Upper lobe of left lung (tissue), 6 donors: ENCODE measurements around the gene NGEF. TPM values are rescaled to one million over a fixed set of nuclear protein-coding genes. Genes with fewer than 3 reads are reported as not detected.

Experiments used
- ATAC-seq, 2 donors: fragments of 200-7000 bp; cut with Tn5 transposase; one replicate each; pipeline ENCODE4 v1.9.1; 2022; ENCODE audit warnings: mild to moderate bottlenecking in 2 of 2, moderate library complexity in 2 of 2; ENCODE audit not compliant: low FRiP score in 2 of 2
- DNase-seq, 2 donors: peaks; one replicate each; pipeline ENCODE4 v3.0.0-alpha.2; 2019 to 2020
- H3K27ac ChIP-seq, 4 donors: fragments of 200-600 bp; sonication (generic); one replicate each; pipeline ENCODE4 v1.5.1; 2016 to 2019
- H3K27me3 ChIP-seq, 4 donors: fragments of 200-600 bp; sonication (generic); one replicate each; pipeline ENCODE4 v1.5.1; 2017 to 2019
- H3K36me3 ChIP-seq, 4 donors: fragments of 200-600 bp; sonication (generic); one replicate each; pipeline ENCODE4 v1.5.1; 2016 to 2019
- H3K4me1 ChIP-seq, 4 donors: fragments of 200-600 bp; sonication (generic); one replicate each; pipeline ENCODE4 v1.5.1; 2018 to 2019
- H3K4me3 ChIP-seq, 4 donors: fragments of 200-600 bp; sonication (generic); one replicate each; pipeline ENCODE4 v1.5.1; 2017 to 2019; ENCODE audit warnings: mild to moderate bottlenecking in 2 of 4, moderate library complexity in 1 of 4
- H3K9me3 ChIP-seq, 4 donors: fragments of 200-600 bp; sonication (generic); one replicate each; pipeline ENCODE4 v1.5.1; 2018 to 2019
- CTCF ChIP-seq, 6 experiments: fragments of 450-650 bp in 4 of 6; fragments of 200-600 bp in 2 of 6; sonication (generic) in 2 of 6; IDR thresholded peaks; one replicate each; pipeline ENCODE4 v1.5.1; 2016 to 2019; ENCODE audit warnings: antibody characterized with exemption in 6 of 6
- EP300 ChIP-seq, 4 donors: sonication (generic); formaldehyde crosslinking; IDR thresholded peaks; one replicate each; pipeline ENCODE4 v1.5.1; 2017; ENCODE audit warnings: antibody characterized with exemption in 4 of 4, control low read depth in 2 of 4
- POLR2A ChIP-seq, 4 donors: fragments of 450-650 bp; IDR thresholded peaks; one replicate each; pipeline ENCODE4 v1.5.1; 2016 to 2017; ENCODE audit warnings: antibody characterized with exemption in 4 of 4, mild to moderate bottlenecking in 2 of 4
- POLR2AphosphoS5 ChIP-seq, 2 donors: sonication (generic); formaldehyde crosslinking; IDR thresholded peaks; one replicate each; pipeline ENCODE4 v1.5.1; 2017; ENCODE audit warnings: antibody characterized with exemption in 2 of 2
- WGBS, 2 donors: methylation state at CpG; one replicate each; pipeline ENCODE4 v1.1.5; 2017 to 2018; 5-methylcytosine and 5-hydroxymethylcytosine counted together
- total RNA-seq, 6 donors: library from RNA; depleted of rRNA in 4 of 6; stranded (reverse); fragments of >200 nt in 4 of 6; gene quantifications; one replicate each; pipeline versions ENCODE4 v1.1.0 to v1.2.1, GENCODE V29; 2016 to 2021
- donor health status: DM: no; HTN: no; CAD: no; lungs with moderate emphysema.
- donor health status: DM: no; HTN: yes; CAD: no; lungs with severe emphysema.

NGEF gene
- total RNA-seq, 6 donors from 2014 or later: 0.29 to 6.3 (median 0.98) TPM; not detected in 1

GRCh38 chr2:233060501-233060979, 47.5 kb upstream of the NGEF start:
- TF ChIP-seq POLR2AphosphoS5 (IDR thresholded peaks at IDR 0.05) (no peak), EP300 (IDR thresholded peaks at IDR 0.05) (no peak), CTCF (IDR thresholded peaks at IDR 0.05) (no peak), POLR2A (IDR thresholded peaks at IDR 0.05) (no peak)
- DNase-seq: no peak
- H3K9me3 ChIP-seq: no peaks in the 10 kb centered on the region
- ATAC-seq: peak; percentile 2 to 25
- H3K4me3 ChIP-seq: peak overlapping the region; percentile 32 to 61 (median 52)
- no peaks in the 10 kb centered on the region for H3K36me3 ChIP-seq
- H3K4me1 ChIP-seq: peaks cover 49 to 65% (median 54%) of the 10 kb centered on the region in 4 donors
- H3K27me3 ChIP-seq: no peaks in the 10 kb centered on the region
- H3K27ac ChIP-seq: peak overlapping the region; percentile 87 to 94 (median 90)
- 70 to 79% methylated on average over 6 to 13 of the region's 13 CpGs for WGBS, 2 donors

- Histone ChIP-seq H3K4me3 (peak within 1 kb of the TSS; percentile 32 to 61 (median 52)), H3K27ac (peak within 1 kb of the TSS; percentile 87 to 94 (median 90)), H3K9me3 (no peaks in the 10 kb centered on the region), H3K27me3 (no peaks in the 10 kb centered on the region), H3K36me3 (no peaks in the 10 kb centered on the region), H3K4me1 (peaks cover 47 to 62% (median 53%) of the 10 kb centered on the region in 4 donors)
- ATAC-seq (peak; percentile 60 to 79), DNase-seq (peak; percentile 80 to 87)
- 29 to 32% methylated on average over 12 to 26 of the region's 26 CpGs for WGBS, 2 donors
- TF ChIP-seq POLR2A (IDR thresholded peaks at IDR 0.05) (peak in 1 of 4 donors; percentile 80), EP300 (IDR thresholded peaks at IDR 0.05) (no peak), CTCF (IDR thresholded peaks at IDR 0.05) (peak in 2 of 6 experiments; percentile 19 to 23), POLR2AphosphoS5 (IDR thresholded peaks at IDR 0.05) (peak; percentile 67 to 68)
Observed at GRCh38 chr2:233059797-233060500, 46.9 kb upstream of the NGEF start, which contains the start of gene INPP5D. INPP5D (plus strand) TSS chr2:233060342; CDS start chr2:233060479, 137 bp downstream.

GRCh38 chr2:233059547-233059796, 46.4 kb upstream of the NGEF start:
- Histone ChIP-seq H3K9me3 (no peaks in the 10 kb centered on the region), H3K27me3 (no peaks in the 10 kb centered on the region), H3K27ac (peak overlapping the region; percentile 87 to 94 (median 90)), H3K36me3 (no peaks in the 10 kb centered on the region), H3K4me3 (peak overlapping the region in 1 of 4 donors; percentile 56), H3K4me1 (peaks cover 42 to 57% (median 49%) of the 10 kb centered on the region in 4 donors)
- DNase-seq (no peak), ATAC-seq (no peak)
- no peak for TF ChIP-seq POLR2AphosphoS5 (IDR thresholded peaks at IDR 0.05)
- no peak for TF ChIP-seq POLR2A (IDR thresholded peaks at IDR 0.05)
- no peak for TF ChIP-seq EP300 (IDR thresholded peaks at IDR 0.05)
- no peak for TF ChIP-seq CTCF (IDR thresholded peaks at IDR 0.05)
- 42 to 87% methylated on average over 3 to 7 of the region's 7 CpGs for WGBS, 2 donors

GRCh38 chr2:233058717-233059546, 45.9 kb upstream of the NGEF start:
- peak overlapping the region; percentile 87 to 94 (median 90) for H3K27ac ChIP-seq
- peak in 1 of 2 donors; percentile 77 for DNase-seq
- ATAC-seq: no peak
- 92 to 94% methylated on average over 10 to 24 of the region's 24 CpGs for WGBS, 2 donors
- no peaks in the 10 kb centered on the region for H3K36me3 ChIP-seq
- H3K4me3 ChIP-seq: no peak overlapping the region
- TF ChIP-seq EP300 (IDR thresholded peaks at IDR 0.05): no peak
- TF ChIP-seq CTCF (IDR thresholded peaks at IDR 0.05): no peak
- TF ChIP-seq POLR2AphosphoS5 (IDR thresholded peaks at IDR 0.05): no peak
- no peak for TF ChIP-seq POLR2A (IDR thresholded peaks at IDR 0.05)
- no peaks in the 10 kb centered on the region for H3K27me3 ChIP-seq
- H3K4me1 ChIP-seq: peaks cover 39 to 56% (median 47%) of the 10 kb centered on the region in 4 donors
- no peaks in the 10 kb centered on the region for H3K9me3 ChIP-seq
